Activated CD8-positive, alpha-beta T cell treated with anti-CD3 and anti-CD28 coated beads for 36 hours (primary cell): ENCODE measurements around the gene GALR2. TPM values are rescaled to one million over a fixed set of nuclear protein-coding genes. Genes with fewer than 3 reads are reported as not detected.
"Not testable (repeated sequence)": the region's sequence is repeated elsewhere in the genome, so short reads cannot be mapped to it uniquely, and the experiment has no call there.

Source experiments
- ATAC-seq: fragments of 200-7000 bp; cut with Tn5 transposase; one replicate; pipeline ENCODE4 v1.10.0; 2021; ENCODE audit warnings: mild to moderate bottlenecking, moderate library complexity
- CTCF ChIA-PET: fragments of 350-600 bp; sonication (Branson Sonifier 250); formaldehyde crosslinking; loops from one replicate; lab custom pipeline; 2021; ENCODE audit warnings: antibody characterized with exemption; lab: Charles Lee
- POLR2A ChIA-PET: fragments of 350-600 bp; sonication (Branson Sonifier 250); formaldehyde crosslinking; loops from one replicate; lab custom pipeline; 2021; ENCODE audit warnings: antibody characterized with exemption; lab: Charles Lee
- DNase-seq: peaks from one replicate; pipeline ENCODE4 v3.0.0-alpha.2; 2020
- H3K27ac Mint-ChIP-seq: one replicate; pipeline ENCODE4 v1.8.0; 2021; ENCODE audit warnings: mild to moderate bottlenecking, mixed read lengths
- H3K27me3 Mint-ChIP-seq: one replicate; pipeline ENCODE4 v1.8.0; 2021; ENCODE audit warnings: mixed read lengths
- H3K36me3 Mint-ChIP-seq: one replicate; pipeline ENCODE4 v1.8.0; 2021; ENCODE audit warnings: low read depth, mixed read lengths
- H3K4me1 Mint-ChIP-seq: one replicate; pipeline ENCODE4 v1.8.0; 2021; ENCODE audit warnings: low read depth, mixed read lengths
- H3K4me3 Mint-ChIP-seq: one replicate; pipeline ENCODE4 v1.8.0; 2021; ENCODE audit warnings: mild to moderate bottlenecking, moderate library complexity, mixed read lengths
- H3K9me3 Mint-ChIP-seq: one replicate; pipeline ENCODE4 v1.8.0; 2021; ENCODE audit warnings: mixed read lengths
- CTCF ChIP-seq: fragments of 200-600 bp; IDR thresholded peaks from one replicate; pipeline ENCODE4 v1.8.0; 2022; ENCODE audit warnings: antibody characterized with exemption, mild to moderate bottlenecking
- intact Hi-C: fragments of 100-400 bp; cut with micrococcal nuclease; formaldehyde crosslinking; loops from one replicate; pipeline ENCODE4 v1.10.0; 2022
- total RNA-seq, 2 experiments: library from RNA; stranded (reverse); gene quantifications; one replicate each; pipeline ENCODE4 v1.2.3, GENCODE V29; 2021

Gene GALR2
- total RNA-seq, 2 experiments from 2014 or later: 1.6 to 2.1 TPM

- peaks cover 19% of the 10 kb centered on the region for H3K4me1 Mint-ChIP-seq
- ChIA-PET CTCF (interaction anchor here (1.0 to 2.4 kb wide), 6 partner anchors 10 to 345 kb away, joined by 3 to 9 read pairs (median 4); partner anchors contain the start of gene CDK3), POLR2A (interaction anchor here (0.7 to 1.6 kb wide), 6 partner anchors 10 to 219 kb away, joined by 3 to 5 read pairs (median 3); no protein-coding TSS in a partner anchor)
- DNase-seq (peak; percentile 67), ATAC-seq (peak; percentile 65)
- TF ChIP-seq CTCF: no peak
- no peaks in the 10 kb centered on the region for H3K27me3 Mint-ChIP-seq
- intact Hi-C loops: no loop called here
- peak overlapping the region; percentile 77 for H3K27ac Mint-ChIP-seq
- H3K4me3 Mint-ChIP-seq: no peak overlapping the region
- H3K36me3 Mint-ChIP-seq: peaks cover 55% of the 10 kb centered on the region
- H3K9me3 Mint-ChIP-seq: no peaks in the 10 kb centered on the region
Observed at GRCh38 chr17:76053246-76054111, 21.1 kb upstream of the GALR2 start.

GRCh38 chr17:76054112-76054476, 20.5 kb upstream of the GALR2 start:
- Mint-ChIP-seq H3K27me3 (no peaks in the 10 kb centered on the region), H3K36me3 (peaks cover 57% of the 10 kb centered on the region), H3K27ac (peak overlapping the region; percentile 32), H3K4me1 (peaks cover 19% of the 10 kb centered on the region), H3K4me3 (no peak overlapping the region), H3K9me3 (no peaks in the 10 kb centered on the region)
- no peak for TF ChIP-seq CTCF
- ChIA-PET CTCF (interaction anchor here (1.1 to 2.4 kb wide), 4 partner anchors 9 to 54 kb away, joined by 3 to 9 read pairs (median 6); partner anchors contain the start of gene CDK3), POLR2A (interaction anchor here (0.9 to 1.6 kb wide), 3 partner anchors 22 to 218 kb away, joined by 3 to 5 read pairs (median 3); no protein-coding TSS in a partner anchor)
- DNase-seq: no peak
- intact Hi-C loops: no loop called here
- ATAC-seq: no peak

- H3K27ac Mint-ChIP-seq: no peak overlapping the region
- intact Hi-C loops: no loop called here
- TF ChIP-seq CTCF: no peak
- H3K4me1 Mint-ChIP-seq: peaks cover 9% of the 10 kb centered on the region
- no peaks in the 10 kb centered on the region for H3K27me3 Mint-ChIP-seq
- H3K4me3 Mint-ChIP-seq: no peak overlapping the region
- H3K36me3 Mint-ChIP-seq: peaks cover 54% of the 10 kb centered on the region
- CTCF ChIA-PET: interaction anchor here (0.9 to 1.5 kb wide), 4 partner anchors 11 to 341 kb away, joined by 3 to 8 read pairs (median 3); no protein-coding TSS in a partner anchor
- DNase-seq (no peak), ATAC-seq (no peak)
- POLR2A ChIA-PET: interaction anchor here (1.0 to 3.2 kb wide), 4 partner anchors 9 to 21 kb away, joined by 3 to 16 read pairs (median 4); no protein-coding TSS in a partner anchor
- H3K9me3 Mint-ChIP-seq: no peaks in the 10 kb centered on the region
Observed at GRCh38 chr17:76056882-76057281, 17.7 kb upstream of the GALR2 start.

GRCh38 chr17:76058264-76058663, 16.3 kb upstream of the GALR2 start:
- H3K27me3 Mint-ChIP-seq, H3K9me3 Mint-ChIP-seq, H3K4me1 Mint-ChIP-seq, DNase-seq, intact Hi-C loops, H3K27ac Mint-ChIP-seq, ATAC-seq, H3K4me3 Mint-ChIP-seq: not testable (repeated sequence)
- H3K36me3 Mint-ChIP-seq: peaks cover 56% of the 10 kb centered on the region
- ChIA-PET CTCF (interaction anchor here (1.0 to 1.7 kb wide), 2 partner anchors 44 to 59 kb away, joined by 3 to 5 read pairs; no protein-coding TSS in a partner anchor), POLR2A (interaction anchor here (3.2 kb wide), 1 partner anchor 8 kb away, joined by 16 read pairs; no protein-coding TSS in a partner anchor)

- DNase-seq: peak; percentile 61
- Mint-ChIP-seq H3K4me1 (peaks cover 23% of the 10 kb centered on the region), H3K9me3 (no peaks in the 10 kb centered on the region), H3K27ac (peak overlapping the region; percentile 51), H3K27me3 (no peaks in the 10 kb centered on the region), H3K4me3 (peak overlapping the region; percentile 9), H3K36me3 (peaks cover 58% of the 10 kb centered on the region)
- ChIA-PET CTCF (interaction anchor here (0.7 to 1.7 kb wide), 11 partner anchors 11 to 321 kb away, joined by 3 to 14 read pairs (median 3); no protein-coding TSS in a partner anchor), POLR2A (interaction anchor here (0.7 to 1.7 kb wide), 7 partner anchors 11 to 289 kb away, joined by 3 to 6 read pairs (median 4); partner anchors contain the start of gene PRPSAP1)
- peak; percentile 75 for ATAC-seq
- intact Hi-C loops: no loop called here
- TF ChIP-seq CTCF: no peak
Observed at GRCh38 chr17:76063875-76064546, 10.6 kb upstream of the GALR2 start.
